ENCODE measurements around the gene ITPR3.

The ITPR3 gene

DNA sequence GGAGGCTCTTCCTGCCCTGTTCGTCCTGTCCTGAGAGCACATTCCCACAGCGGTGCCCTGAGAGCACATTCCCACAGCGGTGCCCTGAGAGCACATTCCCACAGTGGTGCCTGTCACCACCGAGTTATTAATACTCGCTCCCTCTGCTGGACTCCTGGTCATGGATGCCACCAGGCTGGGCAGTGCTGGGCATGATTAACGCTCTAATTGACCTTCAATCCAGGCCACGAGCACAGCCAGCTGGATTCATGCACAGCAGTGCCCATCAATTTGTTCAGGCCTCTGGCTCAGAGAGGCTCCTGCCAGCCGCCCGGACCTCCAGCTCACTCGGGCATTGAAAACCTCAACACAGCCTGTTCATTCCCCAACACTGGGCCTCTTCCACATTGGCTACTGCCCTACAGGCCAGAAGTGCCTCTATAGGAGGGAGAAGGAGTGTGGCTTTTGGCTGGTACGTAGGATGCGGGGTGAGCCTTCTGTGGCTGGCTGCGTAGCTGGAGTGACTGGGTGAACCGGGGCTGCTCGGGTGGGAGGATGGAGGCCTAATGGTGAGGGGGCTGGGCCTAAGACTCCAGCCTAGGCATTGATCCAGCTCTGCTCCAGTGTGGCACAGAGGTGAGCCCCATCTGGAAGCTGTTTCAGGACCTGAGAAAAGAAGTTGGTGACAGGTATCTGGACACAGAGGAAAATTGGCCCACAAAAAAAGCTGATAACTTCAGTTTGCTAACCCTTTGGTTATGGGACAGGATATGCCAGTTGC lies 116.3 kb downstream of the ITPR3 start:
- DNase-seq (ENCODE audit: low read depth): no peak

DNA sequence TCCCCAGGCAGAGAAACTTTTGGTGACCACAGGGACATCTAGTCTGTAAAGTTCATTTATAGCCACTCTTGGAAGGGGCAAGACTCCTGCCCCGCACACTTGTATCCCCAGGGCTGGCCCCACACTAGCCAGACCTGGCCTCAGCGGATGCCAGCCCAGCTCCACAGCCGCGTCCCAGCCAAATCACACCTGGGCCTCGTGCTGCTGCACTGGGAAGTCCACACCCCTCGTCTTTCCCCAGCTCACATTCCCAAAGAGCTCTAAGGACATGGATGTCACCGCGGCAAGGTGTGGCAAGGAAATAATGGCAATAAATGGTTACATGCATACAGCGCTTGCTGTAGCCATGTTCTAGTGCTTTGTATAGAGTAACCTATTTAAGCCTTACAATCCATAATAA lies 117.0 kb downstream of the ITPR3 start:
- no peak for DNase-seq (ENCODE audit: low read depth)

DNA sequence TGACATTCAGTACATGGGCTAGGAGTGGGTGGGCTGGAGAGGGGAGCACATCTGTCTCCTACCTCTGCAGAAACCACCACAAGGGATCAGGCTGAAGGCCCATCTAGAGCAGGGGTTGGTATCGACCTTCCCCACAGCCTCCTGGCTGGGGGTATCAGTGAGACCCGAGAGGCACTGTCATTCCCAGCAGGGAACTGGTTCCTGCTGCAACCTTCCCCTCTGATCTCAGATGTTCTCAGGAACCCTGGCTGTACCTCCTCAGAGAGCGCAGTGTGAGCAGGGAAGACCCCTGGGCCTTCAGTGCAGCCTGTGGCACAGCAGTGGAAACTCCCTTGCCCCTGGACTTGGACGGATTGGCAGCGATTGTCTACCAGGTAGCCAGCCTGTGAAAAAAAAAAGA lies 117.8 kb downstream of the ITPR3 start:
- no peak for DNase-seq (ENCODE audit: low read depth)

DNA sequence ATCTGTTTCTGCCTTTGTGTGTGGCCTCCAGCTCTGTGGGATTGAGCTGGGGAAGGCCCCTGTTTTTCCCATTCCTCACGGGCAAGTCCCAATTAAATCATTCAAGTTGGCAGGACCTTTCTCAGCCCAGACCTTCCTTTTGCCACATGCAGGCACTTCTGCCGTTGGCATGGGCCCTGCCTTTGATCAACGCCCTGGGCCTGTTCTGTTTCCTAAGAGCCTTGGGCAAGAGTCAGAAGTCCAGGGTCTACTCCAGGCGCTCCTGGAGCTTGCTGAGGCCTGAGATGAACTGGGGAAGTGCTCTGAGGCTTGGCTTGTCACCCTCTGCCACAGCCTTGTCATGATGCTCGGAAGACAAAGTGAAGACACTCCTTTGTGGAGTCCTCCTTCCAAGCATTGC lies 118.4 kb downstream of the ITPR3 start:
- no peak for DNase-seq (ENCODE audit: low read depth)

DNA sequence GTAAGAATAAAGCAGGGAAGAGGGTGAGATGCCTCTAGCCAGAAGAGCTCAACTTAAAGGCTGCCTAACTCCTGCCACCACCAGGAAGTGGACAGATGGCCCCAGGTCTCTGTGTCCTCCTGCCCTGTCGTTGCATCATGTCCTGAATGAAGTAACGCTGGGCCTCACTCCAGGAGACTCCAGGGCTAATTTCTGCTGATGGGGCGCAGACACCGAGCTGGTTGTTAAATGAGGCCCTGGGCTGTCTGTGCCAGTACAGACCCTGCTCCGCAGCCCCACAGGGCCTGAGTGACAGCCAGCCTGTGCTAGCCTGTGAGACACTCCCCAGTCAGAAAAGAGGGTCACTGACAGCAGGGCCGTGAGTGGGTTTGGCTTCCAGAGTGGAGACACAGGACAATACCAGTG lies 119.1 kb downstream of the ITPR3 start:
- no peak for DNase-seq (ENCODE audit: low read depth)

GRCh38 chr6:33740794-33741193 lies 119.7 kb downstream of the ITPR3 start:
- DNase-seq (ENCODE audit: low read depth): no peak

DNA sequence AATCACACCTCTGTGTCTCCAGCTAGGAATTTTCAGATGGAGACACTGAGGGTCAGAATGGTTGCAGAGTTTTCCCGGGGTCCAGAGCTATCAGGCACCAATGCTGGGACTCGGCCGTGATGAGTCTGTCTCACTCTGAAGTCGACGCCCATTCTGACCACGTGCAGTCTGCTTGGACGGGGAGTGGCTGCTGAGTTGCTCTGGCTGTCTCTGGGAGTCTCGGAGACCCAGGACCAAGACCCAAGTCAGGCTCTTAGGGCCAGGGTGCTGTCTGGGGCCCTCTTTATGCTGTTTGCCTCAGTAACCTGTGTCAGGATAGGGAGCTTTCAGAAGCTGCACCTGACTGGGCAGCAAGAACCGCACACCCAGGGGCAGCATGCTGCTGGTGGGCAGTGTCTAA lies 121.0 kb downstream of the ITPR3 start:
- no peak for DNase-seq (ENCODE audit: low read depth)

DNA sequence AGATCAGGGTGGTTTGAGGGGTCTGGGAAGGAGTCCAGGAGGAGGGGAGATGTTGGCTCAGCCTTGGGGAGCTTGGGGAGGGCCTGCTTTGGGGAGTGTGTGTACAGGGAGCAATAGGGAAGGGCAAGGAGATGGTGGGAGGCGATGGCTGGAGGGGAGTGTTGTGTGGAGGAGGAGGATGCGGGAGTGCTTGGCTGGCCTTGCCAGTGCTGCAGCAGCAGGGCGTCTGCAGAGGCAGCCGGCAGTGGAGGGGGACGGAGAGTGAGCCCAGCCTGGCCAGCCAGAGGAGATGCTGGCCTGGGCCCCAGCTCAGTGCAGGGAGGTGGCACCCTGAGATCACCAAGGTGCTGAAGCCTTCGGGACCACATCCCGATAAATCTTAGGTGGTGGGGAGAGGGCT lies 121.7 kb downstream of the ITPR3 start:
- no peak for DNase-seq (ENCODE audit: low read depth)

DNA sequence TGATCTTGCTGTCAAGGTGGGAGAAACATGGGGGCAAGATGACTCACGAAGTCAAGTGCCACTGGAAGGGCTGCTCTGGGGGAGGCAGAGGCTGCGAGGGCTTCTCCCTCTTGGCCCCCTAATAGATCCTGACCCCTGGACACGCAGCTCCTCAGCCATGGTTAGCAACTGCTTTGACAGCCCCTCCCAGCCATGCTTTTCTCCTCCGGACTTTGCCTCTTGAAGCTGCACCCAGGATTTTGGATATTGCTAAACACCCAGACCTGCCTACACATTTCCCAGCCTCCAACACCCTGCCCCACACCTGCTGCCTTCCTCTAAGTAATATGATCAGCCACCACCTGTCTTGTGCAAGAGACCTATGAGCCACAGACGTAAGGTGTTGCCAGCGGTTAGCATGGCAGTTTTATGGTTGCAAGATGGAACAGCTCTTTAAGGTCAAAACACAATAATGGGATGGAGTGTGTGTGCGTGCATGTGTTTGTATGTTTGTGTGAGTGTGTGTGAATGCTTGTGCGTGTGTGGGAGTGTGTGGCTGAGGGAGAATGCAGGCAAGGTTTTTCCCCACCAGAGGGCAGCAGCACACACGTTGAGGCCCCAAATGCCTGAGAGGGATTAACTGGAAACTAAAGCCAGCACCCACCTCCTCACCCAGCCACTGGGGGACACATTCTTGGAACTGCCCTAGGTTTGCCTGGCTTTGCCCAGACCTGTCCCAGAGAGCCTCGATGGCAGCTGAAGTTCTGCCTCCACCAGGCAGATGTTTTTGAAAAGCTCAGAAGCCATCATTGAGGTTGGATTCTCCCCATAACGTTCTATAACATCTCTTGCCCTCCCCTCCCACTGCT lies 123.1 kb downstream of the ITPR3 start:
- DNase-seq (ENCODE audit: low read depth): peak; percentile 32

DNA sequence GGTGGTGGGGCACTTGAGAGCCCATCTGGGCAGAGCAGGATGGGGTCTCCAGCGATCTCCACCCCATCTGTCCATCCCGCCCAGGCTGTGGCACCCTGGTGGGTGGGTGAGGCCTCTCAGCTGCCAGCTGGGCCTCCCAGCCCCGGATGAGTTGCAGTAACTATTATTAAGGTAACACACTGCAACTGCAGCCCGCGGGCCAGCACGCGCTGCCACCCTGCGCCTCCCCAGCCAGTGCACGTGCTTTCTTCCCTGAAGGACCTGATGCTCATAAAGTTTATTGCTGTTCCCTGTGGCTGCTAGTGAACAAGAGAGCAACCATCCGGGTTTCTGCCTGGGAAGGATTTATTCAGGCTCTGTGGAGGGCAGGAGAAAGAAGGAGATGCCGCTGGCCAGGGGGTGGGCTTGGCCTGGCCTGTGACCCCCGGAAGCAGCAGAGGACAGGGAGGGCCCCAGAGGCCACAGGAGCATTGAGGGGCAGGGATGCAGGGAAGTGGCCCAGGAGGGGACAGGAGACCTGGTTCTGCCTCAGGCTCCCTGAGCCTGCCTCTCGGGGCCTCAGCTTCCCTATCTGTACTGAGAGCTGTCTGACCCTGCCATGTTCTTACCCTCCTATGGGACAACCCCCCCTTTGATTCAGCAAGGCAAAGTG lies 123.9 kb downstream of the ITPR3 start:
- DNase-seq (ENCODE audit: low read depth): no peak

DNA sequence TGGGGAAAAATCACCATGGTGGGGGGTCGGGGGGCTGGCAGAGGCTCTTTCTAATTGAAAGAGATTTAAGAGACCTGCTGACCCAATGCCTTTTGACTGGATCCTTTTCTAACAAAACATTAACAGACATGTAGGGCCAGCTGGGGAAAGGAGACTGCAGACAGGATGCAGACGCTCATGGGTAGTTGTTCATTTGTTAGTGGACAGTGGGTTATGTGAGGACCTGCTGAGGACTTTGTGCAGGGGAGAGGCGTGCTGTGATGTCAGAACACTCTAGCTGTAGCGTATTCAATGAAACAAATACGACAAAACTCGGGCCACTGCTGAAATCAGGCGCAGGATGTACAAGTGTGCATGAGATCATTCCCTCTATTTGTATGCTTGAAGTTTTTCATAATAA lies 124.4 kb downstream of the ITPR3 start:
- DNase-seq (ENCODE audit: low read depth): no peak
